Measurements from ENCODE around the gene NACA.
A peak's percentile ranks its signal among the peaks of the same experiment; 100 is the strongest.

The NACA gene

DNA sequence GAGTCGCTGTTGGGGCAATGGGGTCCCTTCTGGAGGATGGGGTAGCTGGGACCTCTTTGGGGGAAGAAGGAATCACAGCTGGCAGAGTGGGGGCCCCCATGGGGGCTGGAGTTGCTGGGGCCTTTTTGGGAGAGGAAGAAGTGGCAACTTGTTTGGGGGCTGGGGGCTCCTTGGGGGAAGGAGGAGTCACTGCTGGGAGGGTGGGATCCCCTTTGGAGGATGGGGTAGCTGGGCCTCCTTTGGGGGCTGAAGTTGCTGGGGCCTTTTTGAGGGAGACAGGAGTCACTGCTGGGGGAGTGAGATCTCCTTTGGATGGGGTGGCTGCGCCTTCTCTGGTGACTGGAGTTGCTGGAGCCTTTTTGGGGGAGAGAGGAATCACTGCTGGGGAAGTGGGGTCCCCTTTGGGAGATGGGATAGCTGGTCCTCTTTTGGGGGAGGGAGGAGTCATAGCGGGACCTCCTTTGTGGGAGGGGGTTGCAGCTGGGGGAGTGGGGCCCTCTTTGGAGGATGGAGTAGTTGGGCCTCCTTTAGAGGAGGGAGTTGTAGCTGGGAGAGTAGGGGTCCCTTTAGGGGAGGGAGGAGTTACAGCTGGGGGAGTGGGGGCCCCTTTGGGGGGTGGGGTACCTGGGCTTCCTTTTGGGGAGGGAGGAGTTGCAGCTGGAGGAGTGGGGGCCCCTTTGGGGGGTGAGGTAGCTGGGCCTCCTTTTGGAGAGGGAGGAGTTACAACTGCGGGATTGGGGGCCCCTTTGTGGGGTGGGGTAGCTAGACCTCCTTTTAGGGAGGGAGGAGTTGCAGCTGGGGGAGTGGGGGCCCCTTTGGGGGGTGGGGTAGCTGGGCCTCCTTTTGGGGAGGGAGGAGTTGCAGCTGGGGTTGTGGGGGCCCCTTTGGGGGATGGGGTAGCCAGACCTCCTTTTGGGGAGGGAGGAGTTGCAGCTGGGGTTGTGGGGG lies 7.9 kb downstream of the NACA start:
- Histone ChIP-seq H4K20me1 (ENCODE audit: control insufficient read depth, insufficient read depth, low read depth, low read length) (peaks cover 47% of the 10 kb centered on the region), H3K4me2 (ENCODE audit: low read length) (peak overlapping the region; percentile 19), H3K79me2 (ENCODE audit: control insufficient read depth, low read length) (peaks cover 76% of the 10 kb centered on the region), H3K4me1 (ENCODE audit: control insufficient read depth, low read length) (peaks cover 87% of the 10 kb centered on the region), H3K9me2 (replicated peaks; ENCODE audit: control insufficient read depth, low read length) (no peaks in the 10 kb centered on the region), H3K27ac (ENCODE audit: low read depth, low read length) (peak overlapping the region; percentile 44), H3K27me3 (ENCODE audit: control insufficient read depth, low read length) (no peaks in the 10 kb centered on the region), H3K36me3 (ENCODE audit: control insufficient read depth, low read length) (peaks cover 95% of the 10 kb centered on the region), H3F3A (ENCODE audit: control insufficient read depth, insufficient read depth) (peaks cover 55% of the 10 kb centered on the region), H3K4me3 (ENCODE audit: low read length) (peak overlapping the region; percentile 9; the same call in 1 of the 2 replicates), H3K9me3 (ENCODE audit: control insufficient read depth, insufficient read depth, low read length) (no peaks in the 10 kb centered on the region)
- TF ChIP-seq, protein P1, sequence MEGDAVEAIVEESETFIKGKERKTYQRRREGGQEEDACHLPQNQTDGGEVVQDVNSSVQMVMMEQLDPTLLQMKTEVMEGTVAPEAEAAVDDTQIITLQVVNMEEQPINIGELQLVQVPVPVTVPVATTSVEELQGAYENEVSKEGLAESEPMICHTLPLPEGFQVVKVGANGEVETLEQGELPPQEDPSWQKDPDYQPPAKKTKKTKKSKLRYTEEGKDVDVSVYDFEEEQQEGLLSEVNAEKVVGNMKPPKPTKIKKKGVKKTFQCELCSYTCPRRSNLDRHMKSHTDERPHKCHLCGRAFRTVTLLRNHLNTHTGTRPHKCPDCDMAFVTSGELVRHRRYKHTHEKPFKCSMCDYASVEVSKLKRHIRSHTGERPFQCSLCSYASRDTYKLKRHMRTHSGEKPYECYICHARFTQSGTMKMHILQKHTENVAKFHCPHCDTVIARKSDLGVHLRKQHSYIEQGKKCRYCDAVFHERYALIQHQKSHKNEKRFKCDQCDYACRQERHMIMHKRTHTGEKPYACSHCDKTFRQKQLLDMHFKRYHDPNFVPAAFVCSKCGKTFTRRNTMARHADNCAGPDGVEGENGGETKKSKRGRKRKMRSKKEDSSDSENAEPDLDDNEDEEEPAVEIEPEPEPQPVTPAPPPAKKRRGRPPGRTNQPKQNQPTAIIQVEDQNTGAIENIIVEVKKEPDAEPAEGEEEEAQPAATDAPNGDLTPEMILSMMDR (IDR thresholded peaks at IDR 0.05; ENCODE audit: low read depth, low read length, poor library complexity, severe bottlenecking), result no peak
- no peak for TF ChIP-seq EZH2phosphoT487 (IDR thresholded peaks at IDR 0.05; ENCODE audit: borderline replicate concordance, low read length)

DNA sequence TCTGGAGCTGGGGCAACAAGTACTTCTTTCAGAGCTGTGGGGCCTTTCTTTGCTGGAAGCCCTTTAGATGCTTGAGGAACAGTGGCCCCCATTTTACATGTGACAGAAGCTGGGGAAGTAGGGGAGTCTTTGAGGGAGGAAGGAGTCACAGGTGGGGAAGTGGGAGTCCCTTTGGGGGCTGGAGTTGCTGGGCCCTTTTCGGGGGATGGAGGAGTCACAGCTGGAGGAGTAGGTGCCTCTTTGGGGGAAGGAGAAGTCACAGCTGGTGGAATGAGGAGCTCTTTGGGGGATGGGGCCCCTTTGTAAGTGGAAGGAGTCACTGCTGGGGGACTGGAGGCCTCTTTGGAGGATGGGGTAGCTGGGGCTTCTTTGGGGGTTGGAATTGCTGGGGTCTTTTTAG lies 8.6 kb downstream of the NACA start:
- no peak overlapping the region for H3K4me3 ChIP-seq (ENCODE audit: low read length)
- H3K9me3 ChIP-seq (ENCODE audit: control insufficient read depth, insufficient read depth, low read length), result no peaks in the 10 kb centered on the region
- no peaks in the 10 kb centered on the region for H3K27me3 ChIP-seq (ENCODE audit: control insufficient read depth, low read length)
- TF ChIP-seq, protein P1 (IDR thresholded peaks at IDR 0.05; ENCODE audit: low read depth, low read length, poor library complexity, severe bottlenecking), result no peak
- TF ChIP-seq EZH2phosphoT487 (IDR thresholded peaks at IDR 0.05; ENCODE audit: borderline replicate concordance, low read length), result no peak
- H3F3A ChIP-seq (ENCODE audit: control insufficient read depth, insufficient read depth), result peaks cover 55% of the 10 kb centered on the region
- H3K4me2 ChIP-seq (ENCODE audit: low read length), result peak overlapping the region; percentile 19
- H3K27ac ChIP-seq (ENCODE audit: low read depth, low read length), result peak overlapping the region; percentile 44
- H3K36me3 ChIP-seq (ENCODE audit: control insufficient read depth, low read length), result peaks cover 93% of the 10 kb centered on the region
- peaks cover 68% of the 10 kb centered on the region for H3K79me2 ChIP-seq (ENCODE audit: control insufficient read depth, low read length)
- peaks cover 79% of the 10 kb centered on the region for H3K4me1 ChIP-seq (ENCODE audit: control insufficient read depth, low read length)
- H3K9me2 ChIP-seq (replicated peaks; ENCODE audit: control insufficient read depth, low read length), result no peaks in the 10 kb centered on the region
- H4K20me1 ChIP-seq (ENCODE audit: control insufficient read depth, insufficient read depth, low read depth, low read length), result peaks cover 40% of the 10 kb centered on the region

DNA sequence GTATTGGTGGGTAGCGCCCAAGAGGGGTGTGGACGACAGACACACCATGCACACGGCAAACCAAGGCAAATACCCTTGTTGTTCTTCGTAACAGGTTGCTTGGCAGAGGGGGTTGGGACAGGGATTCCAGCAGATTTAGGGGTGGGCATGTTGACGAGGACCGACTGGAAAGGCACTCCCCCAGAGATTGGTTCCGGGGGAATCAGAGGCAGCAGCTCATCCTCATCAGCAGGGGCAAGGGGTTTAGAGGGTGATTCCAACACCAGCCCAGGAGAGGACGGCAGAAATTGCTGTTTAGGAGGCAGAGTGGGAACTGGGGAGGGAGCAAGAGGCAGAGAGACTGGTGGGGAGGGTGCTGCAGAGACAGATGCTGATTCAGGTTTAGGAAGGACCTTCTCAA lies 9.3 kb downstream of the NACA start:
- peak overlapping the region; percentile 44; the same call in 1 of the 2 replicates for H3K27ac ChIP-seq (ENCODE audit: low read depth, low read length)
- no peak overlapping the region for H3K4me3 ChIP-seq (ENCODE audit: low read length)
- peaks cover 59% of the 10 kb centered on the region for H3F3A ChIP-seq (ENCODE audit: control insufficient read depth, insufficient read depth)
- no peaks in the 10 kb centered on the region for H3K9me2 ChIP-seq (replicated peaks; ENCODE audit: control insufficient read depth, low read length)
- no peaks in the 10 kb centered on the region for H3K27me3 ChIP-seq (ENCODE audit: control insufficient read depth, low read length)
- H3K9me3 ChIP-seq (ENCODE audit: control insufficient read depth, insufficient read depth, low read length), result no peaks in the 10 kb centered on the region
- H4K20me1 ChIP-seq (ENCODE audit: control insufficient read depth, insufficient read depth, low read depth, low read length), result peaks cover 34% of the 10 kb centered on the region
- peaks cover 73% of the 10 kb centered on the region for H3K4me1 ChIP-seq (ENCODE audit: control insufficient read depth, low read length)
- peak overlapping the region; percentile 19; the same call in 1 of the 2 replicates for H3K4me2 ChIP-seq (ENCODE audit: low read length)
- H3K79me2 ChIP-seq (ENCODE audit: control insufficient read depth, low read length), result peaks cover 62% of the 10 kb centered on the region
- H3K36me3 ChIP-seq (ENCODE audit: control insufficient read depth, low read length), result peaks cover 92% of the 10 kb centered on the region
- TF ChIP-seq, protein P1 (IDR thresholded peaks at IDR 0.05; ENCODE audit: low read depth, low read length, poor library complexity, severe bottlenecking), result no peak
- no peak for TF ChIP-seq EZH2phosphoT487 (IDR thresholded peaks at IDR 0.05; ENCODE audit: borderline replicate concordance, low read length)
